ENCODE measurements around the gene CD93. TPM values are rescaled to one million over a fixed set of nuclear protein-coding genes. Genes with fewer than 3 reads are reported as not detected.

The CD93 gene
- total and polyA plus RNA-seq, 4 donors: 1.5 to 16.0 (median 11.9) TPM

GRCh38 chr20:23088866-23089265, 2.7 kb upstream of the CD93 start:
- no peak overlapping the region for H3K27ac ChIP-seq (ENCODE audit: low read depth in 1 of 2, low read length in 2 of 2)
- whole genome bisulfite sequencing: 84% methylated on average over 8 of the region's 8 CpGs
- H3K36me3 ChIP-seq (ENCODE audit: control insufficient read depth in 4 of 4, insufficient read depth in 3 of 4, low read depth in 1 of 4, low read length in 3 of 4): no peaks in the 10 kb centered on the region

More at GRCh38 chr20:23088866-23089265, 2.7 kb upstream of the CD93 start:
- H3K27me3 ChIP-seq (ENCODE audit: control insufficient read depth in 4 of 4, insufficient read depth in 4 of 4, low read length in 3 of 4): no peaks in the 10 kb centered on the region
- TF ChIP-seq HNF4G (IDR thresholded peaks at IDR 0.05): no peak
- TF ChIP-seq HNF4A (conservative IDR thresholded peaks at IDR 0.05): no peak
- no peak for TF ChIP-seq REST (IDR thresholded peaks at IDR 0.05)
- no peak for TF ChIP-seq FOXA2 (IDR thresholded peaks at IDR 0.05)
- TF ChIP-seq SP1 (IDR thresholded peaks at IDR 0.05): no peak
- no peak for TF ChIP-seq FOXA1 (IDR thresholded peaks at IDR 0.05)
- TF ChIP-seq RXRA (IDR thresholded peaks at IDR 0.05): no peak
- no peak for TF ChIP-seq ZBTB33 (IDR thresholded peaks at IDR 0.05)
- no peak for TF ChIP-seq CTCF (IDR thresholded peaks at IDR 0.05; ENCODE audit: low read depth, low read length, missing input control)
- TF ChIP-seq ATF3 (IDR thresholded peaks at IDR 0.05): no peak
- TF ChIP-seq MAX (IDR thresholded peaks at IDR 0.05): no peak
- no peak for TF ChIP-seq TAF1 (conservative IDR thresholded peaks at IDR 0.05)
- no peaks in the 10 kb centered on the region for H3K9me3 ChIP-seq (ENCODE audit: control insufficient read depth in 4 of 4, low read length in 3 of 4)
- H3K4me1 ChIP-seq (ENCODE audit: control insufficient read depth in 4 of 4, insufficient read depth in 4 of 4, low read length in 3 of 4): no peaks in the 10 kb centered on the region
- no peak overlapping the region for H3K4me3 ChIP-seq (ENCODE audit: low read depth in 1 of 3, low read length in 3 of 3)
- no peak for DNase-seq (ENCODE audit: low spot score)
- no peak overlapping the region for H3K9ac ChIP-seq (ENCODE audit: low read depth in 1 of 2, low read length in 2 of 2)
